ENCODE results near the gene TRO. TPM values are rescaled to one million over a fixed set of nuclear protein-coding genes. Genes with fewer than 3 reads are reported as not detected.

TRO gene
- total RNA-seq = 1 to 10 TPM; 1.4 to 1.5 TPM

- Mint-ChIP-seq H3K27ac (no peak within 1 kb of the TSS), H3K4me3 (peak within 1 kb of the TSS; percentile 75), H3K36me3 (ENCODE audit: low read depth) (no peaks in the 10 kb centered on the region), H3K4me1 (peaks cover 13% of the 10 kb centered on the region), H3K9me3 (no peaks in the 10 kb centered on the region), H3K27me3 (peaks cover 4% of the 10 kb centered on the region)
- no peak for DNase-seq
- ChIA-PET POLR2A (no interaction called here), CTCF (no interaction called here)
These were observed at the start of gene TRO for GRCh38 chrX:54920610-54921426. TRO (plus strand) TSS chrX:54920824; CDS start chrX:54922247, 1,423 bp downstream.

DNA sequence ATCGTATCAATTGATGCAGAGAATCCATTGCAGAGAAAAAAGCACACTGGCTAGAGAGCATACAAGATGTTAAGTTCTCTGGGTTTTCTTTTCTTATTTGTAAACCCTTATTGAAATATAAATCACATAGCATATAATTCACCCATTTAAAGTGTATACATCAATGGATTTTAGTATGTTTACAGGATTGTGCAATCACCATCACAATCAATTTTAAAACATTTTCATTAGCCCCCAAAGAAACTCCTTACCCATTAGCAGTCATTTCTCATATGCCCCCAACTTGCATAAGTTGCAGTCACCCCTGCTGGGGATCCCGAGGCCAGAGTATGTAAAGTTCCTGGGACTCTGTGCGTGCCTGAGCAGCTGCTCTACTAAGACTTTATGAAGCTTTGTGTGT lies 34.9 kb upstream of the TRO start:
- peaks cover 4% of the 10 kb centered on the region for H3K27me3 Mint-ChIP-seq
- H3K4me1 Mint-ChIP-seq = no peaks in the 10 kb centered on the region
- DNase-seq = no peak
- no peaks in the 10 kb centered on the region for H3K36me3 Mint-ChIP-seq (ENCODE audit: low read depth)
- ChIA-PET POLR2A (no interaction called here), CTCF (no interaction called here)
- H3K4me3 Mint-ChIP-seq = no peak overlapping the region
- no peaks in the 10 kb centered on the region for H3K9me3 Mint-ChIP-seq
- no peak overlapping the region for H3K27ac Mint-ChIP-seq

- no peak overlapping the region for H3K27ac Mint-ChIP-seq
- ChIA-PET POLR2A (no interaction called here), CTCF (interaction anchor here (0.7 to 1.2 kb wide), 2 partner anchors 59 to 166 kb away, joined by 3 read pairs; no protein-coding TSS in a partner anchor)
- H3K4me1 Mint-ChIP-seq = no peaks in the 10 kb centered on the region
- H3K27me3 Mint-ChIP-seq = peaks cover 4% of the 10 kb centered on the region
- no peaks in the 10 kb centered on the region for H3K36me3 Mint-ChIP-seq (ENCODE audit: low read depth)
- H3K9me3 Mint-ChIP-seq = no peaks in the 10 kb centered on the region
- peak; percentile 18 for DNase-seq
- no peak overlapping the region for H3K4me3 Mint-ChIP-seq
These were observed 29.1 kb upstream of the TRO start for GRCh38 chrX:54891573-54891972.

DNA sequence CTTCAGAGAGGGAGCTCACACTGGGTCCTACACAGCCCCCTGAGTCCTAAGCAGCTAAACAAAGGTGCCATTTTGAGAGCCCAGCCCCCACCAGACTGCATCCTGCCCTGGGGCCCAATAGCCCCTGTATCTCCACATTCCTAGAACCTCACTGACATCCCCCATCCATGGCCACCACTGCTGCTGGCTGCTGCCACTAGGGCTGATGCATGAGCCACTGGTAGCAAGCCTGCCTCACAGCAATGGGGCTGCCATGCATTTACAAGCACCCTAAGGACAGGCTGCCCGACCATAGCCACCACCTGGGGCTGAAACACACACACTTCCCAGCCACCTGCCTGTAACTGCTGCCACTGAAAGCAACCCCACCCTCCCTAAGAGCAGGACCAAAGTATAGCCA lies 26.5 kb upstream of the TRO start:
- H3K4me3 Mint-ChIP-seq = no peak overlapping the region
- H3K36me3 Mint-ChIP-seq (ENCODE audit: low read depth) = no peaks in the 10 kb centered on the region
- H3K9me3 Mint-ChIP-seq = no peaks in the 10 kb centered on the region
- H3K27me3 Mint-ChIP-seq = peaks cover 4% of the 10 kb centered on the region
- CTCF ChIA-PET = no interaction called here
- no peak overlapping the region for H3K27ac Mint-ChIP-seq
- H3K4me1 Mint-ChIP-seq = no peaks in the 10 kb centered on the region
- no peak for DNase-seq
- POLR2A ChIA-PET = no interaction called here

- ChIA-PET POLR2A (no interaction called here), CTCF (no interaction called here)
- Mint-ChIP-seq H3K27me3 (no peaks in the 10 kb centered on the region), H3K9me3 (peaks cover 3% of the 10 kb centered on the region), H3K36me3 (ENCODE audit: low read depth) (no peaks in the 10 kb centered on the region), H3K27ac (no peak overlapping the region), H3K4me1 (no peaks in the 10 kb centered on the region), H3K4me3 (no peak overlapping the region)
- DNase-seq = no peak
These were observed 10.7 kb upstream of the TRO start for GRCh38 chrX:54909941-54910340.

DNA sequence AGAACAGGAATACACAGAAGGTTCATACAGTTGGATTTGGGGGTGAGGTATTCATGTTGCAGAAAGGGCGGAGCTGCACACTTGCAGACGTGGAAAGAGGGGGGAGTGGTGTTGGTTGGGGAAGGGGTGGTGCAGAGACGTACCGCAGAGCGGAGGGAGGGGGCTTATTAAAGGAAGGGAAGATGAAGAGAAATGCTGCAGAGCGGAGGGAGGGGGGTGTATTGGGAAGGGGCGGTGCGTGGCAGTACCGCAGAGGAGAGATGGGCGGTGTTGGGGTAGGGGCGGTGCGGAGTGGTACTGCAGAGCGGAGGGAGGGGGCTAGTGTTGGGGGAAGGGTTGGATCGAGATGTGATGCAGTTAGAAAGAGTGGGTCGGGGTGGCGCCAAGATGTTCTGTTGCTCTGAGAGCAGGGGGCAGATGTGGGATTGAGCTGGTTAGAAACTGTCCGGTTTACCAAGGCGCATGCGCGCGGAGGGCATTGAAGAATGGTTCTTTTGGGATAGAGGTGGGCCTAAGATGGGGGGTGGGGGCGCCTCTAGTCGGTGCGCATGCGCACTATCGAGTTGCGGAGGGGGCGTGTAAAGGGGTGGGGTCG lies 900 bp downstream of the TRO start:
- Mint-ChIP-seq H3K27ac (no peak overlapping the region), H3K27me3 (peaks cover 4% of the 10 kb centered on the region), H3K9me3 (no peaks in the 10 kb centered on the region), H3K4me1 (peaks cover 13% of the 10 kb centered on the region), H3K36me3 (ENCODE audit: low read depth) (no peaks in the 10 kb centered on the region), H3K4me3 (peak overlapping the region; percentile 75)
- CTCF ChIA-PET = no interaction called here
- DNase-seq = peak; percentile 41
- POLR2A ChIA-PET = no interaction called here

- H3K4me3 Mint-ChIP-seq = peak overlapping the region; percentile 75
- H3K27ac Mint-ChIP-seq = no peak overlapping the region
- CTCF ChIA-PET = no interaction called here
These were observed 1.9 kb downstream of the TRO start for GRCh38 chrX:54922547-54922946.

GRCh38 chrX:54923376-54923775 lies 2.8 kb downstream of the TRO start:
- Mint-ChIP-seq H3K27ac (no peak overlapping the region), H3K36me3 (ENCODE audit: low read depth) (no peaks in the 10 kb centered on the region), H3K9me3 (no peaks in the 10 kb centered on the region), H3K4me3 (no peak overlapping the region), H3K4me1 (peaks cover 13% of the 10 kb centered on the region), H3K27me3 (peaks cover 4% of the 10 kb centered on the region)
- POLR2A ChIA-PET = no interaction called here
- CTCF ChIA-PET = no interaction called here
- DNase-seq = no peak

More at GRCh38 chrX:54922547-54922946, 1.9 kb downstream of the TRO start:
- POLR2A ChIA-PET = no interaction called here
- DNase-seq = no peak
- no peaks in the 10 kb centered on the region for H3K9me3 Mint-ChIP-seq
- peaks cover 13% of the 10 kb centered on the region for H3K4me1 Mint-ChIP-seq
- H3K27me3 Mint-ChIP-seq = peaks cover 4% of the 10 kb centered on the region
- no peaks in the 10 kb centered on the region for H3K36me3 Mint-ChIP-seq (ENCODE audit: low read depth)

DNA sequence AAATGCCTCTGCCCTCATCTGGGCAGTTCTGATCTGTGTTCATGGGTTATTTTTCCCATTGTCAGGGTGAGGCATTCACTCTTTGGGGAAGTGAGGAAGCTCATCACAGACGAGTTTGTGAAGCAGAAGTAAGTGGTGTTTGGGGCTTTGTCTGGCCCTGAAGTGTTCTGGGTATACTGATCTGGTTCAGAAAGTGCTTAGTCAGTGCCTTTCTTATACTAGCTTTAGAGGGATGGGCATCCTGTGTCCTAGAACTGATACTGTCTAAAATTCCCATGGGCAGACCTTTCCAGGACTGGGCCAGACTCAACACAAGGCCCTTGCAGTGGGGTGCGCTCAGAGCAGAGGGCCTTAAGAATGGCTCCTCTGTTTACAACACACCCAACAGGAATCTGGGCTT lies 6.4 kb downstream of the TRO start:
- ChIA-PET CTCF (no interaction called here), POLR2A (no interaction called here)
- Mint-ChIP-seq H3K4me3 (no peak overlapping the region), H3K4me1 (no peaks in the 10 kb centered on the region), H3K27ac (no peak overlapping the region), H3K27me3 (no peaks in the 10 kb centered on the region), H3K36me3 (ENCODE audit: low read depth) (no peaks in the 10 kb centered on the region), H3K9me3 (no peaks in the 10 kb centered on the region)
- DNase-seq = no peak

- Mint-ChIP-seq H3K4me1 (no peaks in the 10 kb centered on the region), H3K4me3 (no peak overlapping the region), H3K9me3 (no peaks in the 10 kb centered on the region), H3K27ac (no peak overlapping the region), H3K27me3 (no peaks in the 10 kb centered on the region), H3K36me3 (ENCODE audit: low read depth) (no peaks in the 10 kb centered on the region)
- ChIA-PET POLR2A (no interaction called here), CTCF (no interaction called here)
- DNase-seq = no peak
These were observed 8.3 kb downstream of the TRO start for GRCh38 chrX:54928876-54929275.

DNA sequence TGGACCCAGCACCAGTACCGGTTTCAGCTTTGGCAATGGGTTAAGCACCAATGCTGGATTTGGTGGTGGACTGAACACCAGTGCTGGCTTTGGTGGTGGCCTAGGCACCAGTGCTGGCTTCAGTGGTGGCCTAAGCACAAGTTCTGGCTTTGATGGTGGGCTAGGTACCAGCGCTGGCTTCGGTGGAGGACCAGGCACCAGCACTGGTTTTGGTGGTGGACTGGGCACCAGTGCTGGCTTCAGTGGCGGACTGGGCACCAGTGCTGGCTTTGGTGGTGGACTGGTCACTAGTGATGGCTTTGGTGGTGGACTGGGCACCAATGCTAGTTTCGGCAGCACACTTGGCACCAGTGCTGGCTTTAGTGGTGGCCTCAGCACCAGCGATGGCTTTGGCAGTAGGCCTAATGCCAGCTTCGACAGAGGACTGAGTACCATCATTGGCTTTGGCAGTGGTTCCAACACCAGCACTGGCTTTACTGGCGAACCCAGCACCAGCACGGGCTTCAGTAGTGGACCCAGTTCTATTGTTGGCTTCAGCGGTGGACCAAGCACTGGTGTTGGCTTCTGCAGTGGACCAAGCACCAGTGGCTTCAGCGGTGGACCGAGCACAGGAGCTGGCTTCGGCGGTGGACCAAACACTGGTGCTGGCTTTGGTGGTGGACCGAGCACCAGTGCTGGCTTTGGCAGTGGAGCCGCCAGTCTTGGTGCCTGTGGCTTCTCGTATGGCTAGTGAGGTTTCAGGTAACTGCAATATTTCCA lies 9.8 kb downstream of the TRO start:
- H3K9me3 Mint-ChIP-seq = no peaks in the 10 kb centered on the region
- no peak overlapping the region for H3K4me3 Mint-ChIP-seq
- ChIA-PET CTCF (no interaction called here), POLR2A (no interaction called here)
- no peak for DNase-seq
- H3K27me3 Mint-ChIP-seq = no peaks in the 10 kb centered on the region
- H3K27ac Mint-ChIP-seq = no peak overlapping the region
- H3K36me3 Mint-ChIP-seq (ENCODE audit: low read depth) = no peaks in the 10 kb centered on the region
- H3K4me1 Mint-ChIP-seq = no peaks in the 10 kb centered on the region

DNA sequence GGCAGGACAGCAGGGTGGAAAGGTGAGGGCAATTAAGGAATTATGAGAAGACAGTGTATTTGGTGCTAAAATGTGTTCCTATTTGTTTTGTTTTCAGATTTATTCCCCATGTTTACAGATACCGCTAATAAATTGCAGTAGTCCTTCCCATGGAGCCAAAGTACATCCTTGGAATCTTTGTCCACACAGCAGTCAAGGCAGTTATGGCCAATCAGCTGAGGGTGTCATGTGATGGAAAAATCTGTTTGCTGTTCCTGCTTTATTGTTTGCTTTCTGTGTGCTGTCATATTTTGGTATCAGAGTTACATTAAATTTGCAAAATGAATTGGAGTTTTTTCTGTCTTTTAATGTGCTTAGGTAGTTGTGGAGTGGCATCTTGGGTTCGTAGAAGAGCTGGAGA lies 10.5 kb downstream of the TRO start:
- POLR2A ChIA-PET = no interaction called here
- Mint-ChIP-seq H3K4me3 (no peak overlapping the region), H3K36me3 (ENCODE audit: low read depth) (no peaks in the 10 kb centered on the region), H3K27ac (no peak overlapping the region), H3K27me3 (no peaks in the 10 kb centered on the region), H3K9me3 (no peaks in the 10 kb centered on the region), H3K4me1 (no peaks in the 10 kb centered on the region)
- no peak for DNase-seq
- CTCF ChIA-PET = no interaction called here

- H3K27me3 Mint-ChIP-seq = no peaks in the 10 kb centered on the region
- DNase-seq = no peak
- ChIA-PET POLR2A (no interaction called here), CTCF (no interaction called here)
- H3K36me3 Mint-ChIP-seq (ENCODE audit: low read depth) = no peaks in the 10 kb centered on the region
- H3K27ac Mint-ChIP-seq = no peak overlapping the region
- H3K4me1 Mint-ChIP-seq = no peaks in the 10 kb centered on the region
- no peaks in the 10 kb centered on the region for H3K9me3 Mint-ChIP-seq
- no peak overlapping the region for H3K4me3 Mint-ChIP-seq
These were observed 12.7 kb downstream of the TRO start for GRCh38 chrX:54933150-54933826.

Data from activated CD4-positive, alpha-beta memory T cell treated with anti-CD3 and anti-CD28 coated beads, Interleukin-2, amount 10 ng/mL, durations not matched to agents 7 days and 5 days (primary cell).